Measurements from ENCODE around the gene TMEM260.
"Not testable (repeated sequence)": the region's sequence is repeated elsewhere in the genome, so short reads cannot be mapped to it uniquely, and the experiment has no call there.

The TMEM260 gene

GRCh38 chr14:56608689-56609088 is 29.1 kb downstream of the TMEM260 start:
- Histone ChIP-seq H3K4me3 (ENCODE audit: low read depth, low read length) (no peak overlapping the region), H3K36me3 (ENCODE audit: control insufficient read depth, insufficient read depth, low read length) (no peaks in the 10 kb centered on the region), H3K9me3 (ENCODE audit: control insufficient read depth, insufficient read depth, low read length) (no peaks in the 10 kb centered on the region), H3K9ac (ENCODE audit: low read depth, low read length) (no peak overlapping the region), H3K27me3 (ENCODE audit: control insufficient read depth, insufficient read depth, low read length) (no peaks in the 10 kb centered on the region), H3K4me1 (ENCODE audit: control insufficient read depth, insufficient read depth, low read length) (no peaks in the 10 kb centered on the region)

- H3K9ac ChIP-seq (ENCODE audit: low read depth, low read length); H3K9me3 ChIP-seq (ENCODE audit: control insufficient read depth, insufficient read depth, low read length); H3K4me3 ChIP-seq (ENCODE audit: low read depth, low read length); H3K36me3 ChIP-seq (ENCODE audit: control insufficient read depth, insufficient read depth, low read length); H3K4me1 ChIP-seq (ENCODE audit: control insufficient read depth, insufficient read depth, low read length); H3K27me3 ChIP-seq (ENCODE audit: control insufficient read depth, insufficient read depth, low read length): not testable (repeated sequence)
Observed at GRCh38 chr14:56611663-56612062, 32.1 kb downstream of the TMEM260 start.

GRCh38 chr14:56617084-56617483 is 37.5 kb downstream of the TMEM260 start:
- peaks cover 2% of the 10 kb centered on the region for H3K36me3 ChIP-seq (ENCODE audit: control insufficient read depth, insufficient read depth, low read length)
- no peaks in the 10 kb centered on the region for H3K9me3 ChIP-seq (ENCODE audit: control insufficient read depth, insufficient read depth, low read length)
- H3K4me1 ChIP-seq (ENCODE audit: control insufficient read depth, insufficient read depth, low read length), result no peaks in the 10 kb centered on the region
- no peak overlapping the region for H3K9ac ChIP-seq (ENCODE audit: low read depth, low read length)
- H3K27me3 ChIP-seq (ENCODE audit: control insufficient read depth, insufficient read depth, low read length), result no peaks in the 10 kb centered on the region
- H3K4me3 ChIP-seq (ENCODE audit: low read depth, low read length), result no peak overlapping the region

GRCh38 chr14:56630707-56631106 is 51.1 kb downstream of the TMEM260 start:
- H3K36me3 ChIP-seq (ENCODE audit: control insufficient read depth, insufficient read depth, low read length), result peaks cover 4% of the 10 kb centered on the region
- H3K4me3 ChIP-seq (ENCODE audit: low read depth, low read length), result no peak overlapping the region
- H3K27me3 ChIP-seq (ENCODE audit: control insufficient read depth, insufficient read depth, low read length), result no peaks in the 10 kb centered on the region
- no peak overlapping the region for H3K9ac ChIP-seq (ENCODE audit: low read depth, low read length)
- H3K9me3 ChIP-seq (ENCODE audit: control insufficient read depth, insufficient read depth, low read length), result no peaks in the 10 kb centered on the region
- H3K4me1 ChIP-seq (ENCODE audit: control insufficient read depth, insufficient read depth, low read length), result no peaks in the 10 kb centered on the region

- no peaks in the 10 kb centered on the region for H3K4me1 ChIP-seq (ENCODE audit: control insufficient read depth, insufficient read depth, low read length)
- no peak overlapping the region for H3K9ac ChIP-seq (ENCODE audit: low read depth, low read length)
- no peaks in the 10 kb centered on the region for H3K27me3 ChIP-seq (ENCODE audit: control insufficient read depth, insufficient read depth, low read length)
- H3K9me3 ChIP-seq (ENCODE audit: control insufficient read depth, insufficient read depth, low read length), result no peaks in the 10 kb centered on the region
- peaks cover 9% of the 10 kb centered on the region for H3K36me3 ChIP-seq (ENCODE audit: control insufficient read depth, insufficient read depth, low read length)
- no peak overlapping the region for H3K4me3 ChIP-seq (ENCODE audit: low read depth, low read length)
Observed at GRCh38 chr14:56632195-56632594, 52.6 kb downstream of the TMEM260 start.

GRCh38 chr14:56633544-56633943 is 53.9 kb downstream of the TMEM260 start:
- Histone ChIP-seq H3K9me3 (ENCODE audit: control insufficient read depth, insufficient read depth, low read length) (no peaks in the 10 kb centered on the region), H3K36me3 (ENCODE audit: control insufficient read depth, insufficient read depth, low read length) (peaks cover 22% of the 10 kb centered on the region), H3K4me1 (ENCODE audit: control insufficient read depth, insufficient read depth, low read length) (no peaks in the 10 kb centered on the region), H3K9ac (ENCODE audit: low read depth, low read length) (no peak overlapping the region), H3K4me3 (ENCODE audit: low read depth, low read length) (no peak overlapping the region), H3K27me3 (ENCODE audit: control insufficient read depth, insufficient read depth, low read length) (no peaks in the 10 kb centered on the region)

- H3K4me3 ChIP-seq (ENCODE audit: low read depth, low read length), result no peak overlapping the region
- peaks cover 32% of the 10 kb centered on the region for H3K36me3 ChIP-seq (ENCODE audit: control insufficient read depth, insufficient read depth, low read length)
- H3K9me3 ChIP-seq (ENCODE audit: control insufficient read depth, insufficient read depth, low read length), result no peaks in the 10 kb centered on the region
- H3K9ac ChIP-seq (ENCODE audit: low read depth, low read length), result no peak overlapping the region
- H3K27me3 ChIP-seq (ENCODE audit: control insufficient read depth, insufficient read depth, low read length), result no peaks in the 10 kb centered on the region
- no peaks in the 10 kb centered on the region for H3K4me1 ChIP-seq (ENCODE audit: control insufficient read depth, insufficient read depth, low read length)
Observed at GRCh38 chr14:56635041-56635440, 55.4 kb downstream of the TMEM260 start.

GRCh38 chr14:56647493-56647892 is 67.9 kb downstream of the TMEM260 start:
- H3K36me3 ChIP-seq (ENCODE audit: control insufficient read depth, insufficient read depth, low read length), result no peaks in the 10 kb centered on the region
- peaks cover 7% of the 10 kb centered on the region for H3K4me1 ChIP-seq (ENCODE audit: control insufficient read depth, insufficient read depth, low read length)
- no peaks in the 10 kb centered on the region for H3K9me3 ChIP-seq (ENCODE audit: control insufficient read depth, insufficient read depth, low read length)
- no peak overlapping the region for H3K9ac ChIP-seq (ENCODE audit: low read depth, low read length)
- H3K4me3 ChIP-seq (ENCODE audit: low read depth, low read length), result no peak overlapping the region
- no peaks in the 10 kb centered on the region for H3K27me3 ChIP-seq (ENCODE audit: control insufficient read depth, insufficient read depth, low read length)

GRCh38 chr14:56648508-56649301 is 69.1 kb downstream of the TMEM260 start:
- no peaks in the 10 kb centered on the region for H3K27me3 ChIP-seq (ENCODE audit: control insufficient read depth, insufficient read depth, low read length)
- no peak overlapping the region for H3K9ac ChIP-seq (ENCODE audit: low read depth, low read length)
- no peak overlapping the region for H3K4me3 ChIP-seq (ENCODE audit: low read depth, low read length)
- no peaks in the 10 kb centered on the region for H3K9me3 ChIP-seq (ENCODE audit: control insufficient read depth, insufficient read depth, low read length)
- peaks cover 7% of the 10 kb centered on the region for H3K4me1 ChIP-seq (ENCODE audit: control insufficient read depth, insufficient read depth, low read length)
- H3K36me3 ChIP-seq (ENCODE audit: control insufficient read depth, insufficient read depth, low read length), result no peaks in the 10 kb centered on the region

- H3K27me3 ChIP-seq (ENCODE audit: control insufficient read depth, insufficient read depth, low read length), result no peaks in the 10 kb centered on the region
- H3K4me3 ChIP-seq (ENCODE audit: low read depth, low read length), result no peak overlapping the region
- H3K9ac ChIP-seq (ENCODE audit: low read depth, low read length), result no peak overlapping the region
- peaks cover 7% of the 10 kb centered on the region for H3K4me1 ChIP-seq (ENCODE audit: control insufficient read depth, insufficient read depth, low read length)
- H3K9me3 ChIP-seq (ENCODE audit: control insufficient read depth, insufficient read depth, low read length), result no peaks in the 10 kb centered on the region
- H3K36me3 ChIP-seq (ENCODE audit: control insufficient read depth, insufficient read depth, low read length), result no peaks in the 10 kb centered on the region
Observed at GRCh38 chr14:56649382-56649781, 69.8 kb downstream of the TMEM260 start.

- no peaks in the 10 kb centered on the region for H3K9me3 ChIP-seq (ENCODE audit: control insufficient read depth, insufficient read depth, low read length)
- H3K27me3 ChIP-seq (ENCODE audit: control insufficient read depth, insufficient read depth, low read length), result no peaks in the 10 kb centered on the region
- H3K36me3 ChIP-seq (ENCODE audit: control insufficient read depth, insufficient read depth, low read length), result no peaks in the 10 kb centered on the region
- no peak overlapping the region for H3K9ac ChIP-seq (ENCODE audit: low read depth, low read length)
- H3K4me3 ChIP-seq (ENCODE audit: low read depth, low read length), result no peak overlapping the region
- H3K4me1 ChIP-seq (ENCODE audit: control insufficient read depth, insufficient read depth, low read length), result peaks cover 7% of the 10 kb centered on the region
Observed at GRCh38 chr14:56650048-56650447, 70.5 kb downstream of the TMEM260 start.

- Histone ChIP-seq H3K36me3 (ENCODE audit: control insufficient read depth, insufficient read depth, low read length) (no peaks in the 10 kb centered on the region), H3K9ac (ENCODE audit: low read depth, low read length) (no peak overlapping the region)
Observed at GRCh38 chr14:56650979-56651378, 71.4 kb downstream of the TMEM260 start.

More at GRCh38 chr14:56650979-56651378, 71.4 kb downstream of the TMEM260 start:
- no peaks in the 10 kb centered on the region for H3K9me3 ChIP-seq (ENCODE audit: control insufficient read depth, insufficient read depth, low read length)
- no peak overlapping the region for H3K4me3 ChIP-seq (ENCODE audit: low read depth, low read length)
- H3K27me3 ChIP-seq (ENCODE audit: control insufficient read depth, insufficient read depth, low read length), result no peaks in the 10 kb centered on the region
- H3K4me1 ChIP-seq (ENCODE audit: control insufficient read depth, insufficient read depth, low read length), result peaks cover 7% of the 10 kb centered on the region

Data from iPS-15b (cell line).